HK-2 (cell line): Measurements from ENCODE around the gene NLK.

ENCODE experiments used
- DNase-seq: peaks from one replicate; pipeline ENCODE4 v3.0.0-alpha.2; 2018; ENCODE audit not compliant: unreplicated experiment

The NLK gene

GRCh38 chr17:28040406-28040805 lies 2.1 kb upstream of the NLK start:
- no peak for DNase-seq

- peak; percentile 100 for DNase-seq
Measured at GRCh38 chr17:28041068-28041843, 1.2 kb upstream of the NLK start.

- DNase-seq = peak; percentile 16
Measured at GRCh38 chr17:28041844-28042656, 427 bp upstream of the NLK start.

GRCh38 chr17:28042721-28043291 lies 329 bp downstream of the NLK start:
- no peak for DNase-seq

- no peak for DNase-seq
Measured at GRCh38 chr17:28043296-28043695, 819 bp downstream of the NLK start.

GRCh38 chr17:28043741-28044140 lies 1.3 kb downstream of the NLK start:
- DNase-seq = no peak

- no peak for DNase-seq
Measured at GRCh38 chr17:28045304-28045703, 2.8 kb downstream of the NLK start.

GRCh38 chr17:28046034-28046825 lies 3.8 kb downstream of the NLK start:
- DNase-seq = no peak

GRCh38 chr17:28047806-28048205 lies 5.3 kb downstream of the NLK start:
- DNase-seq = no peak

GRCh38 chr17:28049071-28049470 lies 6.6 kb downstream of the NLK start:
- no peak for DNase-seq

- DNase-seq = no peak
Measured at GRCh38 chr17:28053044-28053670, 10.7 kb downstream of the NLK start.

GRCh38 chr17:28053725-28054124 lies 11.2 kb downstream of the NLK start:
- no peak for DNase-seq

GRCh38 chr17:28055546-28056275 lies 13.2 kb downstream of the NLK start:
- DNase-seq = no peak

- no peak for DNase-seq
Measured at GRCh38 chr17:28056276-28056620, 13.8 kb downstream of the NLK start.

- no peak for DNase-seq
Measured at GRCh38 chr17:28057731-28058246, 15.3 kb downstream of the NLK start.

GRCh38 chr17:28059675-28060074 lies 17.2 kb downstream of the NLK start:
- DNase-seq = no peak

- no peak for DNase-seq
Measured at GRCh38 chr17:28065706-28066105, 23.2 kb downstream of the NLK start.

- no peak for DNase-seq
Measured at GRCh38 chr17:28069061-28069460, 26.6 kb downstream of the NLK start.

- DNase-seq = no peak
Measured at GRCh38 chr17:28071179-28071578, 28.7 kb downstream of the NLK start.

GRCh38 chr17:28071891-28072606 lies 29.6 kb downstream of the NLK start:
- DNase-seq = no peak
